Measurements from ENCODE around the gene XRCC6.

- TF ChIP-seq RAD21 (IDR thresholded peaks at IDR 0.05; ENCODE audit: low read depth) (no peak), EGR1 (IDR thresholded peaks at IDR 0.05) (no peak), EP300 (IDR thresholded peaks at IDR 0.05; ENCODE audit: borderline replicate concordance) (no peak), TEAD4 (IDR thresholded peaks at IDR 0.05) (no peak), TAF1 (IDR thresholded peaks at IDR 0.05; ENCODE audit: low read depth) (no peak), CEBPB (IDR thresholded peaks at IDR 0.05) (no peak), REST (IDR thresholded peaks at IDR 0.05; ENCODE audit: low read depth) (no peak), YY1 (IDR thresholded peaks at IDR 0.05; ENCODE audit: low read depth) (no peak), CREB1 (IDR thresholded peaks at IDR 0.05; ENCODE audit: low read depth) (no peak), TCF12 (IDR thresholded peaks at IDR 0.05; ENCODE audit: low read depth) (no peak), NFIC (IDR thresholded peaks at IDR 0.05) (no peak), MAX (IDR thresholded peaks at IDR 0.05) (no peak), FOXM1 (IDR thresholded peaks at IDR 0.05; ENCODE audit: borderline replicate concordance, low read depth) (no peak)
These were observed 91.9 kb downstream of the XRCC6 start for GRCh38 chr22:41713004-41713403.
